ENCODE measurements around the gene HNRNPUL1.
A peak's percentile ranks its signal among the peaks of the same experiment; 100 is the strongest.
"Not testable (repeated sequence)": the region's sequence is repeated elsewhere in the genome, so short reads cannot be mapped to it uniquely, and the experiment has no call there.

HNRNPUL1 gene

GRCh38 chr19:41278478-41278877 is 14.3 kb downstream of the HNRNPUL1 start:
- DNase-seq, result no peak

GRCh38 chr19:41288673-41289530 is 24.7 kb downstream of the HNRNPUL1 start:
- no peak for DNase-seq

- DNase-seq, result not testable (repeated sequence)
Observed at GRCh38 chr19:41289814-41290213, 25.6 kb downstream of the HNRNPUL1 start.

- no peak for DNase-seq
Observed at GRCh38 chr19:41294393-41294792, 30.2 kb downstream of the HNRNPUL1 start.

GRCh38 chr19:41295499-41295898 is 31.3 kb downstream of the HNRNPUL1 start:
- no peak for DNase-seq

- DNase-seq, result no peak
Observed at GRCh38 chr19:41296433-41296871, 32.3 kb downstream of the HNRNPUL1 start.

- DNase-seq, result no peak
Observed at GRCh38 chr19:41297628-41298347, 33.6 kb downstream of the HNRNPUL1 start.

GRCh38 chr19:41298348-41298964 is 34.3 kb downstream of the HNRNPUL1 start:
- no peak for DNase-seq

- no peak for DNase-seq
Observed at GRCh38 chr19:41299046-41299754, 35.0 kb downstream of the HNRNPUL1 start.

GRCh38 chr19:41299755-41300089 is 35.5 kb downstream of the HNRNPUL1 start:
- DNase-seq, result no peak

GRCh38 chr19:41300555-41300954 is 36.4 kb downstream of the HNRNPUL1 start:
- no peak for DNase-seq

- peak; percentile 47 for DNase-seq
Observed at GRCh38 chr19:41302624-41303351, 38.6 kb downstream of the HNRNPUL1 start.

- DNase-seq, result no peak
Observed at GRCh38 chr19:41303954-41304353, 39.8 kb downstream of the HNRNPUL1 start.

- no peak for DNase-seq
Observed at GRCh38 chr19:41304706-41305483, 40.7 kb downstream of the HNRNPUL1 start.

- no peak for DNase-seq
Observed at GRCh38 chr19:41305927-41306793, 42.0 kb downstream of the HNRNPUL1 start.

- no peak for DNase-seq
Observed at GRCh38 chr19:41307090-41307875, 43.1 kb downstream of the HNRNPUL1 start.

GRCh38 chr19:41307954-41308449 is 43.8 kb downstream of the HNRNPUL1 start:
- DNase-seq, result no peak

GRCh38 chr19:41308450-41309179 is 44.4 kb downstream of the HNRNPUL1 start:
- peak; percentile 96 for DNase-seq
